HepG2 (cell line): ENCODE data around the gene ZBTB2. TPM values are rescaled to one million over a fixed set of nuclear protein-coding genes. Genes with fewer than 3 reads are reported as not detected.

Source experiments
- ARID3A ChIP-seq: IDR thresholded peaks from 2 replicates; pipeline ENCODE4 v1.6.1; 2012; ENCODE audit warnings: low read depth, low read length, improper control_type of control experiment
- CBX5 ChIP-seq: sonication (generic); formaldehyde crosslinking; IDR thresholded peaks from 2 replicates; pipeline ENCODE4 v1.4.0; 2020; ENCODE audit warnings: missing genetic modification reagents, borderline replicate concordance
- FOXC1 ChIP-seq: sonication (generic); formaldehyde crosslinking; IDR thresholded peaks from 2 replicates; pipeline ENCODE4 v1.8.0; 2022; ENCODE audit warnings: mild to moderate bottlenecking, missing genetic modification reagents, borderline replicate concordance
- GATAD1 ChIP-seq: IDR thresholded peaks from 2 replicates; pipeline ENCODE4 v1.6.1; 2016; ENCODE audit warnings: missing genetic modification reagents, missing compliant biosample characterization
- JDP2 ChIP-seq: sonication (generic); formaldehyde crosslinking; IDR thresholded peaks from 2 replicates; pipeline ENCODE4 v1.8.1; 2022; ENCODE audit warnings: missing genetic modification reagents, borderline replicate concordance
- MAF1 ChIP-seq: sonication (generic); formaldehyde crosslinking; IDR thresholded peaks from 2 replicates; pipeline ENCODE4 v1.5.0; 2020; ENCODE audit warnings: missing genetic modification reagents, borderline replicate concordance
- MATR3 ChIP-seq: sonication (generic); formaldehyde crosslinking; IDR thresholded peaks from 2 replicates; pipeline ENCODE4 v1.4.0; 2020; ENCODE audit warnings: missing genetic modification reagents
- MIXL1 ChIP-seq: IDR thresholded peaks from 2 replicates; pipeline ENCODE4 v1.6.1; 2016
- MTF2 ChIP-seq: sonication (generic); formaldehyde crosslinking; IDR thresholded peaks from 2 replicates; pipeline ENCODE4 v1.5.0; 2020; ENCODE audit warnings: missing genetic modification reagents, borderline replicate concordance
- NFIC ChIP-seq: IDR thresholded peaks from 2 replicates; pipeline ENCODE4 v1.6.1; 2012; ENCODE audit warnings: mild to moderate bottlenecking, low read length, inconsistent platforms
- NFKBIZ ChIP-seq: IDR thresholded peaks from 2 replicates; pipeline ENCODE4 v1.6.1; 2018; ENCODE audit warnings: missing genetic modification reagents, missing compliant biosample characterization
- RARA ChIP-seq: IDR thresholded peaks from 2 replicates; pipeline ENCODE4 v1.6.1; 2016; ENCODE audit warnings: missing genetic modification reagents, missing compliant biosample characterization
- SALL2 ChIP-seq: sonication (generic); formaldehyde crosslinking; IDR thresholded peaks from 2 replicates; pipeline ENCODE4 v1.8.1; 2023; ENCODE audit warnings: mild to moderate bottlenecking, missing genetic modification reagents, inconsistent platforms
- SPEN ChIP-seq: sonication (generic); formaldehyde crosslinking; IDR thresholded peaks from 2 replicates; pipeline ENCODE4 v1.5.1; 2020; ENCODE audit warnings: low read depth, mild to moderate bottlenecking, missing genetic modification reagents
- SRSF9 ChIP-seq: fragments of 200-400 bp; formaldehyde crosslinking; IDR thresholded peaks from 2 replicates; pipeline ENCODE4 v1.6.1; 2018; ENCODE audit warnings: borderline replicate concordance, mild to moderate bottlenecking, low read depth, low read length; ENCODE audit not compliant: insufficient read depth, poor library complexity, severe bottlenecking
- THAP11 ChIP-seq: IDR thresholded peaks from 2 replicates; pipeline ENCODE4 v1.6.1; 2016; ENCODE audit warnings: missing biosample characterization, missing genetic modification reagents
- XRCC5 ChIP-seq: fragments of 200-400 bp; formaldehyde crosslinking; optimal IDR thresholded peaks from 2 replicates; pipeline ENCODE3; 2017; ENCODE audit warnings: mild to moderate bottlenecking, low read length
- ZMYM3 ChIP-seq: sonication (generic); formaldehyde crosslinking; IDR thresholded peaks from 2 replicates; pipeline ENCODE4 v1.5.1; 2020; ENCODE audit warnings: mild to moderate bottlenecking, missing genetic modification reagents
- ZNF101 ChIP-seq: sonication (generic); formaldehyde crosslinking; IDR thresholded peaks from 2 replicates; pipeline ENCODE4 v1.4.0; 2020; ENCODE audit warnings: mild to moderate bottlenecking, low read depth, missing genetic modification reagents, borderline replicate concordance
- ZNF251 ChIP-seq: sonication (generic); formaldehyde crosslinking; IDR thresholded peaks from 2 replicates; pipeline ENCODE4 v1.9.0; 2021; ENCODE audit warnings: mild to moderate bottlenecking, missing genetic modification reagents
- ZNF331 ChIP-seq: sonication (generic); formaldehyde crosslinking; IDR thresholded peaks from 2 replicates; pipeline ENCODE4 v1.4.0; 2020; ENCODE audit warnings: missing genetic modification reagents
- ZNF598 ChIP-seq: sonication (generic); formaldehyde crosslinking; IDR thresholded peaks from 2 replicates; pipeline ENCODE4 v1.5.1; 2020; ENCODE audit warnings: mild to moderate bottlenecking, missing genetic modification reagents, borderline replicate concordance
- ZNF605 ChIP-seq: sonication (generic); formaldehyde crosslinking; IDR thresholded peaks from 2 replicates; pipeline ENCODE4 v1.8.0; 2022; ENCODE audit warnings: mild to moderate bottlenecking, missing genetic modification reagents
- ZNF619 ChIP-seq: sonication (generic); formaldehyde crosslinking; IDR thresholded peaks from 2 replicates; pipeline ENCODE4 v1.4.0; 2020; ENCODE audit warnings: mild to moderate bottlenecking, missing genetic modification reagents
- ZSCAN9 ChIP-seq: IDR thresholded peaks from 2 replicates; pipeline ENCODE4 v1.6.1; 2016; ENCODE audit warnings: borderline replicate concordance
- polyA plus RNA-seq, 8 experiments: library from polyadenylated mRNA; depleted of rRNA in 3 of 8; stranded (reverse) in 7 of 8; unstranded in 1 of 8; fragments of >200 nt; fragmentation: Illumina TruSeq in 4 of 8; extraction: Trizol in 4 of 8; gene quantifications; 2 replicates each; pipeline versions ENCODE4 v1.2.1 to v1.2.3, GENCODE V29; 2011 to 2016; ENCODE audit warnings: low read depth in 4 of 8, missing spikeins in 1 of 8, mixed read lengths in 1 of 8; ENCODE audit not compliant: insufficient read depth in 1 of 8
- total RNA-seq, 5 experiments: library from RNA; depleted of rRNA; stranded (reverse); fragments of >200 nt; fragmentation: Illumina TruSeq; extraction: Trizol; gene quantifications; 2 replicates each; pipeline ENCODE4 v1.2.3, GENCODE V29; 2016; ENCODE audit warnings: low read depth in 1 of 5
- TF ChIP-seq, protein P1 (sequence below): IDR thresholded peaks from 2 replicates; pipeline ENCODE4 v1.6.1; 2016; ENCODE audit warnings: mild to moderate bottlenecking
- TF ChIP-seq, protein P2 (sequence below): sonication (generic); formaldehyde crosslinking; IDR thresholded peaks from 2 replicates; pipeline ENCODE4 v1.9.0; 2022; ENCODE audit warnings: low read depth, missing genetic modification reagents

The ZBTB2 gene
- total and polyA plus RNA-seq, 2 of the 13 experiments (the other 11 are each of a cell fraction or from before 2014, with no cell fraction given), result 15.4 to 22.8 TPM

- TF ChIP-seq ARID3A (peak; percentile 21; the same call in 1 of the 2 replicates), ZSCAN9 (no peak), MIXL1 (CRISPR knock-in tag) (peak; percentile 29; the same call in 1 of the 2 replicates), FOXC1 (CRISPR knock-in tag) (peak; percentile 87; the same call in 1 of the 2 replicates), ZNF251 (CRISPR knock-in tag) (0 out of 2 replicates have a peak, but pooled peaks have one; percentile 75), SALL2 (peak; percentile 84; the same call in 1 of the 2 replicates), ZNF605 (CRISPR knock-in tag) (peak; percentile 89; the same call in 1 of the 2 replicates), NFKBIZ (CRISPR knock-in tag) (0 out of 2 replicates have a peak, but pooled peaks have one; percentile 63), CBX5 (CRISPR knock-in tag) (peak; percentile 65; the same call in 1 of the 2 replicates), ZNF101 (CRISPR knock-in tag) (no peak), SPEN (0 out of 2 replicates have a peak, but pooled peaks have one; percentile 43), THAP11 (CRISPR knock-in tag) (0 out of 2 replicates have a peak, but pooled peaks have one; percentile 23), JDP2 (CRISPR knock-in tag) (no peak), ZNF598 (CRISPR knock-in tag) (0 out of 2 replicates have a peak, but pooled peaks have one; percentile 62), NFIC (no peak), SRSF9 (no peak), XRCC5 (peak; percentile 77), ZNF331 (peak; percentile 76), ZNF619 (CRISPR knock-in tag) (no peak), MATR3 (CRISPR knock-in tag) (no peak), RARA (CRISPR knock-in tag) (no peak), GATAD1 (0 out of 2 replicates have a peak, but pooled peaks have one; percentile 29), MTF2 (CRISPR knock-in tag) (peak; percentile 72; the same call in 1 of the 2 replicates), MAF1 (no peak), ZMYM3 (peak; percentile 48; the same call in 1 of the 2 replicates)
- TF ChIP-seq, protein P1, sequence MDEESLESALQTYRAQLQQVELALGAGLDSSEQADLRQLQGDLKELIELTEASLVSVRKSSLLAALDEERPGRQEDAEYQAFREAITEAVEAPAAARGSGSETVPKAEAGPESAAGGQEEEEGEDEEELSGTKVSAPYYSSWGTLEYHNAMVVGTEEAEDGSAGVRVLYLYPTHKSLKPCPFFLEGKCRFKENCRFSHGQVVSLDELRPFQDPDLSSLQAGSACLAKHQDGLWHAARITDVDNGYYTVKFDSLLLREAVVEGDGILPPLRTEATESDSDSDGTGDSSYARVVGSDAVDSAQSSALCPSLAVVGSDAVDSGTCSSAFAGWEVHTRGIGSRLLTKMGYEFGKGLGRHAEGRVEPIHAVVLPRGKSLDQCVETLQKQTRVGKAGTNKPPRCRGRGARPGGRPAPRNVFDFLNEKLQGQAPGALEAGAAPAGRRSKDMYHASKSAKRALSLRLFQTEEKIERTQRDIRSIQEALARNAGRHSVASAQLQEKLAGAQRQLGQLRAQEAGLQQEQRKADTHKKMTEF, result 0 out of 2 replicates have a peak, but pooled peaks have one; percentile 40
- TF ChIP-seq, protein P2, sequence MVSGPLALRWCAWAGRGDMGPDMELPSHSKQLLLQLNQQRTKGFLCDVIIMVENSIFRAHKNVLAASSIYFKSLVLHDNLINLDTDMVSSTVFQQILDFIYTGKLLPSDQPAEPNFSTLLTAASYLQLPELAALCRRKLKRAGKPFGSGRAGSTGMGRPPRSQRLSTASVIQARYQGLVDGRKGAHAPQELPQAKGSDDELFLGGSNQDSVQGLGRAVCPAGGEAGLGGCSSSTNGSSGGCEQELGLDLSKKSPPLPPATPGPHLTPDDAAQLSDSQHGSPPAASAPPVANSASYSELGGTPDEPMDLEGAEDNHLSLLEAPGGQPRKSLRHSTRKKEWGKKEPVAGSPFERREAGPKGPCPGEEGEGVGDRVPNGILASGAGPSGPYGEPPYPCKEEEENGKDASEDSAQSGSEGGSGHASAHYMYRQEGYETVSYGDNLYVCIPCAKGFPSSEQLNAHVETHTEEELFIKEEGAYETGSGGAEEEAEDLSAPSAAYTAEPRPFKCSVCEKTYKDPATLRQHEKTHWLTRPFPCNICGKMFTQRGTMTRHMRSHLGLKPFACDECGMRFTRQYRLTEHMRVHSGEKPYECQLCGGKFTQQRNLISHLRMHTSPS, result peak; percentile 65; the same call in 1 of the 2 replicates
Measured at GRCh38 chr6:151323791-151324487, 67.4 kb downstream of the ZBTB2 start (continued).
